Activated B cell treated with CpG ODN at 0.5 μM for 24 hours (primary cell): ENCODE results near the gene IKZF1. TPM values are rescaled to one million over a fixed set of nuclear protein-coding genes. Genes with fewer than 3 reads are reported as not detected.

Source experiments
- ATAC-seq: fragments of 200-7000 bp; cut with Tn5 transposase; one replicate; pipeline ENCODE4 v1.10.0; 2021; ENCODE audit warnings: low read depth, mild to moderate bottlenecking, moderate library complexity
- CTCF ChIA-PET: fragments of 350-600 bp; sonication (Branson Sonifier 250); formaldehyde crosslinking; loops from one replicate; lab custom pipeline; 2021; ENCODE audit warnings: antibody characterized with exemption; lab: Charles Lee
- POLR2A ChIA-PET: fragments of 350-600 bp; sonication (Branson Sonifier 250); formaldehyde crosslinking; loops from one replicate; lab custom pipeline; 2021; ENCODE audit warnings: antibody characterized with exemption; lab: Charles Lee
- DNase-seq: peaks from one replicate; pipeline ENCODE4 v3.0.0; 2022
- H3K27ac Mint-ChIP-seq: one replicate; pipeline ENCODE4 v1.8.0; 2020; ENCODE audit warnings: mixed read lengths
- H3K27me3 Mint-ChIP-seq: one replicate; pipeline ENCODE4 v1.8.0; 2021; ENCODE audit warnings: mixed read lengths
- H3K36me3 Mint-ChIP-seq: one replicate; pipeline ENCODE4 v1.8.0; 2021; ENCODE audit warnings: low read depth, mixed read lengths
- H3K4me1 Mint-ChIP-seq: one replicate; pipeline ENCODE4 v1.8.0; 2021; ENCODE audit warnings: mixed read lengths
- H3K4me3 Mint-ChIP-seq: one replicate; pipeline ENCODE4 v1.8.0; 2020; ENCODE audit warnings: mild to moderate bottlenecking, mixed read lengths
- H3K9me3 Mint-ChIP-seq: one replicate; pipeline ENCODE4 v1.8.0; 2020; ENCODE audit warnings: mixed read lengths
- intact Hi-C: fragments of 100-400 bp; cut with micrococcal nuclease; formaldehyde crosslinking; loops from one replicate; pipeline ENCODE4 v1.15.1; 2024
- total RNA-seq: library from RNA; stranded (reverse); gene quantifications from 2 replicates; pipeline ENCODE4 v1.2.3, GENCODE V29; 2022
- TF ChIP-seq, protein P1 (sequence below): fragments of 200-600 bp; IDR thresholded peaks from one replicate; pipeline ENCODE4 v1.8.0; 2022; ENCODE audit warnings: antibody characterized with exemption, mild to moderate bottlenecking

The IKZF1 gene
- total RNA-seq, 1 donor from 2014 or later: 325 TPM

DNA sequence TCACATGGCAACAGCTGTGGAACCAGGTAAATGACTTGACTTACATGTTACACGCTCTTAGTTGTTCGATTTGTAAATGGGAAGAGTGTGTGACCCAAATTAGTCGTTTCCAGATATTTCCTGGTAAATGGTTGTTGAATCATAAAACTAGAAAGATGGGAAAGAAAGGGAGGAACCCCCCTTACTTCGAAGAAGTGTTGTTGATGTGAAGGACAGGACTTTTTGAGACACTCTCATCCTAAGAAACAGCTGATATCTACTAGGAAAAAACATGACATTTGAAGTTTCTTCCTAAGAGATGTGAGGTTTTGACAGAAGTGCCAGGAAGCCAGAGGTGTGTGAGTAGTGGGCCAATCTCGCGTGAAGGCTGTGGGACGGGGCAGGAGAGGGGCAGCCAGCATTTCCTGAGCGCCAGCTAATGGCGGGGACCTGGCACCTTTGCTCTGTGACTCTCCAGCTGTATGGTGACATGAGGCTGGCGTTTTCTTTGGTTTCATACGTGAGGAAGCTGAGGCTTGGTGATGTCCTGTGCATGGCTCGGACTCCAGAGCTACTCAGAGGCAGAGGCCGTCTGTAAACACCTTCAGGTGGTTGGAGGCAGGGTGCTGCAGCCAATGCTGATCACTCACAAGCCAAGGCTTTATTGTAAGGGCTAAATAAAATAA, 53.7 kb downstream of the IKZF1 start:
- DNase-seq (no peak), ATAC-seq (no peak)
- Mint-ChIP-seq H3K27ac (peak overlapping the region; percentile 80), H3K4me3 (no peak overlapping the region), H3K36me3 (peaks cover 96% of the 10 kb centered on the region), H3K27me3 (no peaks in the 10 kb centered on the region), H3K4me1 (peaks cover 94% of the 10 kb centered on the region), H3K9me3 (no peaks in the 10 kb centered on the region)
- ChIA-PET POLR2A (interaction anchor here (1.0 to 1.5 kb wide), 3 partner anchors 9 to 11 kb away, joined by 3 to 4 read pairs (median 3); no protein-coding TSS in a partner anchor), CTCF (interaction anchor here (1.2 kb wide), 1 partner anchor 12 kb away, joined by 4 read pairs; no protein-coding TSS in a partner anchor)
- TF ChIP-seq, protein P1, sequence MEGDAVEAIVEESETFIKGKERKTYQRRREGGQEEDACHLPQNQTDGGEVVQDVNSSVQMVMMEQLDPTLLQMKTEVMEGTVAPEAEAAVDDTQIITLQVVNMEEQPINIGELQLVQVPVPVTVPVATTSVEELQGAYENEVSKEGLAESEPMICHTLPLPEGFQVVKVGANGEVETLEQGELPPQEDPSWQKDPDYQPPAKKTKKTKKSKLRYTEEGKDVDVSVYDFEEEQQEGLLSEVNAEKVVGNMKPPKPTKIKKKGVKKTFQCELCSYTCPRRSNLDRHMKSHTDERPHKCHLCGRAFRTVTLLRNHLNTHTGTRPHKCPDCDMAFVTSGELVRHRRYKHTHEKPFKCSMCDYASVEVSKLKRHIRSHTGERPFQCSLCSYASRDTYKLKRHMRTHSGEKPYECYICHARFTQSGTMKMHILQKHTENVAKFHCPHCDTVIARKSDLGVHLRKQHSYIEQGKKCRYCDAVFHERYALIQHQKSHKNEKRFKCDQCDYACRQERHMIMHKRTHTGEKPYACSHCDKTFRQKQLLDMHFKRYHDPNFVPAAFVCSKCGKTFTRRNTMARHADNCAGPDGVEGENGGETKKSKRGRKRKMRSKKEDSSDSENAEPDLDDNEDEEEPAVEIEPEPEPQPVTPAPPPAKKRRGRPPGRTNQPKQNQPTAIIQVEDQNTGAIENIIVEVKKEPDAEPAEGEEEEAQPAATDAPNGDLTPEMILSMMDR: no peak
- intact Hi-C loops: no loop called here

- Mint-ChIP-seq H3K4me3 (no peak overlapping the region), H3K36me3 (peaks cover 96% of the 10 kb centered on the region), H3K27ac (peak overlapping the region; percentile 80), H3K4me1 (peaks cover 94% of the 10 kb centered on the region), H3K9me3 (no peaks in the 10 kb centered on the region), H3K27me3 (no peaks in the 10 kb centered on the region)
- ChIA-PET CTCF (interaction anchor here (1.1 to 1.3 kb wide), 3 partner anchors 13 to 149 kb away, joined by 3 to 4 read pairs (median 4); no protein-coding TSS in a partner anchor), POLR2A (interaction anchor here (1.0 to 1.5 kb wide), 2 partner anchors 9 to 10 kb away, joined by 3 to 4 read pairs; no protein-coding TSS in a partner anchor)
- ATAC-seq (no peak), DNase-seq (no peak)
- TF ChIP-seq, protein P1: no peak
- intact Hi-C loops: no loop called here
These were observed 54.3 kb downstream of the IKZF1 start for GRCh38 chr7:50358779-50359178.

- no peak overlapping the region for H3K4me3 Mint-ChIP-seq
- H3K36me3 Mint-ChIP-seq: peaks cover 93% of the 10 kb centered on the region
- intact Hi-C loops: no loop called here
- no peaks in the 10 kb centered on the region for H3K9me3 Mint-ChIP-seq
- ATAC-seq (no peak), DNase-seq (no peak)
- no peaks in the 10 kb centered on the region for H3K27me3 Mint-ChIP-seq
- POLR2A ChIA-PET: interaction anchor here (1.0 to 1.6 kb wide), 5 partner anchors 9 to 52 kb away, joined by 3 to 6 read pairs (median 4); no protein-coding TSS in a partner anchor
- H3K4me1 Mint-ChIP-seq: peaks cover 93% of the 10 kb centered on the region
- TF ChIP-seq, protein P1: no peak
- CTCF ChIA-PET: interaction anchor here (1.1 to 1.3 kb wide), 3 partner anchors 13 to 150 kb away, joined by 3 to 4 read pairs (median 4); no protein-coding TSS in a partner anchor
- H3K27ac Mint-ChIP-seq: peak overlapping the region; percentile 80
These were observed 54.9 kb downstream of the IKZF1 start for GRCh38 chr7:50359258-50359994.

DNA sequence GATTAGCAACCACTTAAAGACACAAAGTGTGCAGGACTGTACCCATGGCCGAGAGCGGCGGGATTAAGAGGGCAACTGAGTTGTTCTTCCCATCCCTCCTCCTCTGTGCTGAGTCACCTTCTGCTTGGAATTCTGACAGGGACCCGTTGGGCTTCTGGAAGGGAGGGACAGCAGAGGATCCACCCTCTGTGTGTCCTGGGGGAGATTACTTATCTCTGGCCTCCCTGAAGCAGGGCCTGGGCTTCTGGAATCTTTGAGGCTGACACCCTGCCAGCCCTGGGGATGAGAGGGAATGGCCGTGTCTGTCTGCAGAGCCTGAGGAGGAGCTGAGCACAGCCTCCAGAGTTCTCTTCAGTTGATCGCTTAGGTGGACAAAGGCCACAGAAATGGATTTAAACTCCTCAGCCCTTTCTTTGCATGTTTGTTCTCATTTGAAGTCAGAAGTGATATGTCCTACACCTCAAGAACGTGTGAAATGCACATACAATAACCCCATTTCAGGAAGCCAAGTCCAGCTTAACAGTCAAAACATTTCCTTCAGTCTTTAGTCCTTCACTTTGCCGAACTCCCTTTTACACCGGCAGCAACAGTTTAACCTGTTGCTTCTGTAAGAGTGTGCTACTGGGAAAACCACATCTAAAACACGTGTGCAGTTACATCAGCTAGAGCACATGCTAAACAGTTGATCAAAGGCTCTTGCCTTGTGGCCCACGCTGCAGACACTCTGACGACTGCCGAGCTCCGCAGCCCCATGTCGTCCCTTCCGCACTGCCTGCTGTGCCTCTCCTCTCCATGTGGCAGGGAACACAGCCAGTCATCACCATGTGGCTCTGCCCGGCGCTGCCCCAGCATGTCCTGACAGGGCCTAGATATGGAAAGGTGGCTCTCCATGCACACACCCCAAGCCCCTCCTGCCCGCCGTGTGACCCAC, 55.7 kb downstream of the IKZF1 start:
- Mint-ChIP-seq H3K27me3 (no peaks in the 10 kb centered on the region), H3K36me3 (peaks cover 93% of the 10 kb centered on the region), H3K4me3 (no peak overlapping the region), H3K27ac (peak overlapping the region; percentile 80), H3K4me1 (peaks cover 93% of the 10 kb centered on the region), H3K9me3 (no peaks in the 10 kb centered on the region)
- intact Hi-C loops: no loop called here
- DNase-seq: no peak
- POLR2A ChIA-PET: interaction anchor here (0.6 to 1.6 kb wide), 5 partner anchors 22 to 53 kb away, joined by 3 to 6 read pairs (median 4); no protein-coding TSS in a partner anchor
- ATAC-seq: no peak
- TF ChIP-seq, protein P1: no peak
- CTCF ChIA-PET: interaction anchor here (1.1 to 1.3 kb wide), 2 partner anchors 22 to 151 kb away, joined by 3 to 4 read pairs; no protein-coding TSS in a partner anchor
